Neutrophil (primary cell): ENCODE results near the gene ANKMY1.

Experiments used
- H3K27ac ChIP-seq: fragments of 200-600 bp; sonication (generic); 2 replicates; pipeline ENCODE4 v1.5.1; 2016; ENCODE audit warnings: mild to moderate bottlenecking, moderate library complexity
- H3K27me3 ChIP-seq: fragments of 200-600 bp; sonication (generic); 2 replicates; pipeline ENCODE4 v1.6.0; 2016; ENCODE audit warnings: mild to moderate bottlenecking
- H3K36me3 ChIP-seq: fragments of 200-600 bp; sonication (generic); 2 replicates; pipeline ENCODE4 v1.5.1; 2017
- H3K4me1 ChIP-seq, 2 experiments: fragments of 200-600 bp in 1 of 2; sonication (generic) in 1 of 2; 1 replicate in 1 of 2; 2 replicates in 1 of 2; pipeline versions ENCODE4 v1.5.1 to v1.6.1; 2013 to 2016; ENCODE audit warnings: low read depth in 1 of 2, low read length in 1 of 2, mild to moderate bottlenecking in 1 of 2, moderate library complexity in 1 of 2; ENCODE audit not compliant: control insufficient read depth in 1 of 2, insufficient read depth in 1 of 2
- H3K4me3 ChIP-seq, 2 experiments: fragments of 200-600 bp in 1 of 2; sonication (generic) in 1 of 2; 1 replicate in 1 of 2; 2 replicates in 1 of 2; pipeline ENCODE4 v1.5.1; 2013 to 2016; ENCODE audit warnings: low read depth in 1 of 2, low read length in 1 of 2, mild to moderate bottlenecking in 1 of 2, moderate library complexity in 1 of 2
- H3K9me3 ChIP-seq: fragments of 200-600 bp; sonication (generic); 2 replicates; pipeline ENCODE4 v1.5.1; 2016
- TF ChIP-seq, protein P1 (sequence below): fragments of 200-600 bp; sonication (generic); IDR thresholded peaks from 2 replicates; pipeline ENCODE4 v1.5.1; 2016; ENCODE audit warnings: antibody characterized with exemption

ANKMY1 gene

DNA sequence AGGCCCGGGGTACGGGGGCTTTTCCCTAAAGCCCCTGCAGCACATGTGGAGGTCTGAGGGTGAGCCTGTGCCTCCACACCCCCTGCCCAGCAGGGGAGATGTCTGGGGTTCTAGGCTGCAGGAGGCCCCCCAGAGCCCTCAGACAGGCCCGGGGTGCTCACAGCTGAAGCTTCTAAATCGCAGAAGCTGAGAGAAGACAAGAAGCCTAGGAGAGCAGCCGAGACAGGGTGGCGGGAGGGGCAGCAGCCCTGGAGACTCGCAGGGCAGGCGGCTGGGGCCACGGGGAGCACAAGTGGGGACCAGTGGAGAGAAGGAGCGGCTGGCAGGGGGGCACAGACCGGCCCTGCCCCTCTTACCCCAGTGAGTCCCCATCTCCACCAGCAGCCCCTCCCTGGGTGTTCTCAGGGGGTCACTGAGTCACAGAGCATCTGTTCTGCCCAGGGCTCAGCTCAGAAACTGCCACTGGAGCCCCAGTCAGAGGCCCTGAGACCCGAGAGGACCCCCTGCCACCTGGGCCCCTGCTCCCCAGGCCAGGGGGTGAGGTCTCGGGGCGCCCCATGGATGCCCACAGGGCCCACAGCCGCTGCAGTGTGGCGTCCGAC, 96.2 kb downstream of the ANKMY1 start:
- H3K27me3 ChIP-seq: peaks cover 24% of the 10 kb centered on the region
- no peaks in the 10 kb centered on the region for H3K9me3 ChIP-seq
- no peak overlapping the region for H3K27ac ChIP-seq
- no peaks in the 10 kb centered on the region for H3K4me1 ChIP-seq
- TF ChIP-seq, protein P1, sequence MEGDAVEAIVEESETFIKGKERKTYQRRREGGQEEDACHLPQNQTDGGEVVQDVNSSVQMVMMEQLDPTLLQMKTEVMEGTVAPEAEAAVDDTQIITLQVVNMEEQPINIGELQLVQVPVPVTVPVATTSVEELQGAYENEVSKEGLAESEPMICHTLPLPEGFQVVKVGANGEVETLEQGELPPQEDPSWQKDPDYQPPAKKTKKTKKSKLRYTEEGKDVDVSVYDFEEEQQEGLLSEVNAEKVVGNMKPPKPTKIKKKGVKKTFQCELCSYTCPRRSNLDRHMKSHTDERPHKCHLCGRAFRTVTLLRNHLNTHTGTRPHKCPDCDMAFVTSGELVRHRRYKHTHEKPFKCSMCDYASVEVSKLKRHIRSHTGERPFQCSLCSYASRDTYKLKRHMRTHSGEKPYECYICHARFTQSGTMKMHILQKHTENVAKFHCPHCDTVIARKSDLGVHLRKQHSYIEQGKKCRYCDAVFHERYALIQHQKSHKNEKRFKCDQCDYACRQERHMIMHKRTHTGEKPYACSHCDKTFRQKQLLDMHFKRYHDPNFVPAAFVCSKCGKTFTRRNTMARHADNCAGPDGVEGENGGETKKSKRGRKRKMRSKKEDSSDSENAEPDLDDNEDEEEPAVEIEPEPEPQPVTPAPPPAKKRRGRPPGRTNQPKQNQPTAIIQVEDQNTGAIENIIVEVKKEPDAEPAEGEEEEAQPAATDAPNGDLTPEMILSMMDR: no peak
- no peak overlapping the region for H3K4me3 ChIP-seq
- no peaks in the 10 kb centered on the region for H3K36me3 ChIP-seq

DNA sequence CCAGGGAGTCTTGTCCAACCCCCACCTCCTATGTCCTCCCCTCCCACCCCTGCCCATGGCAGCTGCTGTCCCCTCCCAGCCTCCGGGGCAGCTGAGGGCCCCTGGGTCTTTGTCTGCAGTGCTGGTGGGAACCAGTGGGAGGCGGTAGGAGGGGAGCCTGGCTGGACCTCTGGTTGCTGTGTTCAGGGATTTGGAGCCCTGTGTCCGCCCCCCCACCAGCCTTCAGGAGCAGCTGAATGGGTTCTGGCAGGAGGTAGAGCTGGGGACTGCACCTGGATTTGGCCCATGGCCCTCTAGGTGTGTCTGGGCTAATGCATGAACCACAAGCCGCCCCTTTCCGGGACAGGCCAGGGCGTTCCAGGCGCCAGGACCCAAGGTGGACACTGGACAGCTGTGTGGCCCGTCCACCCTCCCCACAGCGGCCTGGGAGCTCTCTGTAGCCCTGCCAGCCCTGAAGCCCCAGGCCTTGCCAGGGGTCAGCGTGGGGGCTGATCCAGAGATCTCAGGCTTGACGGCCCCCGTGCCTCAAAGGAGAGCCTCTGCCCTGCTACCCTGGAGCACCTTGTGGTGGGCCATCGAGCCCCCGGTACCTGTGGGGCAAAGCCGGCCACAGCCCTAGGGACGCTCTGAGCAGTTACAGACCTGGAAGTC, 96.9 kb downstream of the ANKMY1 start:
- Histone ChIP-seq H3K27me3 (peaks cover 31% of the 10 kb centered on the region), H3K36me3 (no peaks in the 10 kb centered on the region), H3K27ac (no peak overlapping the region), H3K4me1 (no peaks in the 10 kb centered on the region), H3K4me3 (no peak overlapping the region), H3K9me3 (no peaks in the 10 kb centered on the region)
- TF ChIP-seq, protein P1: no peak

DNA sequence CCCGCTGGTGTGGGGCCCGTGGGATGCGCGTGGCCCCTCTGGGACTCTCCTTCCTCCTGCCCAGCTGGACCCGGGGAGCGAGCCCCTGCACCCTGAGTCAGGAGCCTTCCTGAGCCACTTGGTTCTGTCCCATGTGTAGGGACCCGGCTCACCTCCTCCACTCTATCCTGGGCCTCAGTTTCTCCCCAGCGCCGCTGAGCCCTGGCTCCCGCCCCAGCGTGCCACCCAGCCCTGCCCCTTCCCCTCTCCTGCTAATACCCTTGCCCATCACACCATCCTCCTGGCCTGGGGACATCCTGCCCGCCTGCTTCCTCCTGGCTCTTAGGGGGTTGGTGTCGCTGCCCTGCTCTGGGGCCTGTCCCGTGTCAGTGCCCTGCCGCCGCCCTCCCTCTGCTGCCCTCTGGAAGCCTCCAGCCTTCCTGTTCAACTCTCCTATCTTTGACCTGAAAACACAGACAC, 97.5 kb downstream of the ANKMY1 start:
- TF ChIP-seq, protein P1: no peak
- Histone ChIP-seq H3K27ac (no peak overlapping the region), H3K27me3 (peaks cover 37% of the 10 kb centered on the region), H3K4me3 (no peak overlapping the region), H3K4me1 (no peaks in the 10 kb centered on the region), H3K9me3 (no peaks in the 10 kb centered on the region), H3K36me3 (no peaks in the 10 kb centered on the region)

DNA sequence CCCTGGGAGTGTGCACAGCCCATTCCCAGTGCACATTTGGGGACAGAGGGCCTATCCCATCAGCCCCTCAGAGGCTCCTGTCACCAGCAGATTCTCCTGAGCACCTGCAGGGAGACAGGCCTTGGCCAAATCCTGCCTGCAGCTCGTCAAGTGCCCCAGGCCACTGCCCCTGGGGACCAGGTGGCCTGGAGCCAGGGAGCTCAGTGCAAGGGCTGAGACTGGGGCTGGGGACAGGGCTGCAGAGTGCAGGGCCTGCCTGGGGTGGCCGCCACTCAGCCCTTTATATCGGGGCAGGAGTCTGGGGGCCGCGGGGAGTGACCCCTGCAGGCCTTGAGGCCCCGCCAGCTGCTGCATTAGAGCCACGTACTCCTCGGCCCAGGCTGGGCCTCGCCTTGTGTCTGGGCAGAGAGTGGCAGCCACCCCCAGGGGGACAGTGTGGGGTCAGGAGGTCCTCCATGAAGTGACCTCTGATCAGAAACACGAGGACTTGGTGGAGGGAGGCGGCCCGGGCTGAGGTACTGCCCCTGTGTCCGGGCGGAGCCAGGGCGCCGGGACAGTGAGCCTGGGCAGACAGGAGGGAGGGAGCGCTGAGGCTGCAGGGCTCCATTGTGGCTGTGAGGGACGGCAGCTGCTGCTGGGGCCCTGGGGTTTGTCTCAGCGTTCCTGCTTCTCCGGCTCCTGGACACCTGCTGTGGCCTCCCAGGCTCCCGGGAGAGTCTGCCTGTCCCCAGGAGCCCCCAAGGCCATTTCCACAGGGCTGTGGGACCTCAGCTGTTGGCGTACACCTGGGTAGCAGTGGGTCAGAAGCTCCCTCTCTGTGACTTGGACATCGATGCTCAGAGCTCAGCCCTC, 98.2 kb downstream of the ANKMY1 start:
- no peaks in the 10 kb centered on the region for H3K36me3 ChIP-seq
- H3K27me3 ChIP-seq: peaks cover 43% of the 10 kb centered on the region
- no peak overlapping the region for H3K27ac ChIP-seq
- H3K9me3 ChIP-seq: no peaks in the 10 kb centered on the region
- TF ChIP-seq, protein P1: no peak
- H3K4me1 ChIP-seq: no peaks in the 10 kb centered on the region
- no peak overlapping the region for H3K4me3 ChIP-seq

DNA sequence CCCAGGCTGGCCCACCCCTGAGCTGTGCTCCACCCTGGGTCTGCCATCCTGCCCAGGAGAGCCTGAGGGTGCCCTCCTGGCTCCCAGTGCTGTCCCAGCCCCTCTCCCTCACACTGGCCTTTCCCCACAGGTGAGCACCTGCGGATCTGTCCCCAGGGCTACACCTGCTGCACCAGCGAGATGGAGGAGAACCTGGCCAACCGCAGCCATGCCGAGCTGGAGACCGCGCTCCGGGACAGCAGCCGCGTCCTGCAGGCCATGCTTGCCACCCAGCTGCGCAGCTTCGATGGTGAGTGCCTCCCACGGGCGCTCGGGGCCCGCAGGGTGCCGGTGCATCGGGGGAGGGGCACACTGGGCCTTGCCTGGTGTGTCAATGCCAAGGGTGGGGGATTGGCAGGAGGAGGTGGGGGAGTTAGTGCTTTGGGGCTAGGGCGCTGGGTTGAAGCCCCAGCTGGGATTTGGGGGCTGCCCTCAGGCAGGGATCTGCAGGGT, 98.8 kb downstream of the ANKMY1 start:
- H3K4me1 ChIP-seq: no peaks in the 10 kb centered on the region
- H3K9me3 ChIP-seq: no peaks in the 10 kb centered on the region
- no peak overlapping the region for H3K4me3 ChIP-seq
- H3K27me3 ChIP-seq: peaks cover 50% of the 10 kb centered on the region
- H3K27ac ChIP-seq: no peak overlapping the region
- TF ChIP-seq, protein P1: no peak
- H3K36me3 ChIP-seq: no peaks in the 10 kb centered on the region
